Endothelial cell (in vitro differentiated cells): ENCODE results near the gene DSCAML1. TPM values are rescaled to one million over a fixed set of nuclear protein-coding genes. Genes with fewer than 3 reads are reported as not detected.

Experiments used
- DNase-seq: peaks from one replicate; pipeline ENCODE4 v3.0.0; 2021; ENCODE audit warnings: low spot score
- H3K27ac Mint-ChIP-seq: one replicate; pipeline ENCODE4 v1.8.0; 2021; ENCODE audit warnings: mixed read lengths, inconsistent platforms; ENCODE audit not compliant: unreplicated experiment
- H3K27me3 Mint-ChIP-seq: one replicate; pipeline ENCODE4 v1.8.0; 2021; ENCODE audit warnings: mild to moderate bottlenecking, moderate library complexity, mixed read lengths, inconsistent platforms; ENCODE audit not compliant: unreplicated experiment
- H3K36me3 Mint-ChIP-seq: one replicate; pipeline ENCODE4 v1.8.0; 2021; ENCODE audit warnings: mild to moderate bottlenecking, low read depth, mixed read lengths, inconsistent platforms; ENCODE audit not compliant: unreplicated experiment
- H3K4me1 Mint-ChIP-seq: one replicate; pipeline ENCODE4 v1.8.0; 2021; ENCODE audit warnings: mild to moderate bottlenecking, mixed read lengths, inconsistent platforms; ENCODE audit not compliant: unreplicated experiment
- H3K4me3 Mint-ChIP-seq: one replicate; pipeline ENCODE4 v1.8.0; 2021; ENCODE audit warnings: mild to moderate bottlenecking, mixed read lengths, inconsistent platforms; ENCODE audit not compliant: unreplicated experiment
- H3K9me3 Mint-ChIP-seq: one replicate; pipeline ENCODE4 v1.8.0; 2021; ENCODE audit warnings: mixed read lengths, inconsistent platforms; ENCODE audit not compliant: unreplicated experiment
- total RNA-seq: library from RNA; stranded (reverse); fragmentation: NEBNext Ultra II Directional; extraction: Animal tissue kit (Norgen Biotek cat#: 25700); gene quantifications from one replicate; pipeline ENCODE4 v1.2.1, GENCODE V29; 2021; ENCODE audit not compliant: unreplicated experiment
- TF ChIP-seq, protein P1 (sequence below): fragments of 200-600 bp; sonication (generic); IDR thresholded peaks from one replicate; pipeline ENCODE4 v1.5.0; 2021; ENCODE audit warnings: antibody characterized with exemption; ENCODE audit not compliant: unreplicated experiment

Gene DSCAML1
- total RNA-seq, 1 donor from 2014 or later = 3.8 TPM

DNA sequence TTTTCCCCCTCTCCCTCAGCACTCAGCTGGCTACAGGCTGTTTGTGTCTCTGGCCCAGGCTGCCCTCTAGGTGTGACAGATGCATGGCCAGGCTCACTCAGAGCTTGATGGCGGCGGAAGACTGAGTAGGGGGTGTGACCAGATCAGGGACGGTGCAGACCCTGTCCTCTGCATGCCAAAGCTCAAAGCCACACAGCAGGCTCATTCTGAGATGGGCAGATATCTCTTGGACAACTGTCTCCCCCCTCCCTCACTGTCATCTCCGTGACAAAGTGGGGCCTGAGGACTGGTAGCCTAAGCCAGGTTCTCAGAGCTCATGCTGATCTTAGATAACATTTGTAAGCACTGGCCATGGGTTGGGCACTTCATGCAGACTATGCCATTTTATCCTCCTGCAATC is 231.3 kb downstream of the DSCAML1 start:
- H3K27me3 Mint-ChIP-seq = peaks cover 8% of the 10 kb centered on the region
- no peak for DNase-seq
- no peak overlapping the region for H3K27ac Mint-ChIP-seq
- H3K4me3 Mint-ChIP-seq = no peak overlapping the region
- no peaks in the 10 kb centered on the region for H3K36me3 Mint-ChIP-seq
- TF ChIP-seq, protein P1, sequence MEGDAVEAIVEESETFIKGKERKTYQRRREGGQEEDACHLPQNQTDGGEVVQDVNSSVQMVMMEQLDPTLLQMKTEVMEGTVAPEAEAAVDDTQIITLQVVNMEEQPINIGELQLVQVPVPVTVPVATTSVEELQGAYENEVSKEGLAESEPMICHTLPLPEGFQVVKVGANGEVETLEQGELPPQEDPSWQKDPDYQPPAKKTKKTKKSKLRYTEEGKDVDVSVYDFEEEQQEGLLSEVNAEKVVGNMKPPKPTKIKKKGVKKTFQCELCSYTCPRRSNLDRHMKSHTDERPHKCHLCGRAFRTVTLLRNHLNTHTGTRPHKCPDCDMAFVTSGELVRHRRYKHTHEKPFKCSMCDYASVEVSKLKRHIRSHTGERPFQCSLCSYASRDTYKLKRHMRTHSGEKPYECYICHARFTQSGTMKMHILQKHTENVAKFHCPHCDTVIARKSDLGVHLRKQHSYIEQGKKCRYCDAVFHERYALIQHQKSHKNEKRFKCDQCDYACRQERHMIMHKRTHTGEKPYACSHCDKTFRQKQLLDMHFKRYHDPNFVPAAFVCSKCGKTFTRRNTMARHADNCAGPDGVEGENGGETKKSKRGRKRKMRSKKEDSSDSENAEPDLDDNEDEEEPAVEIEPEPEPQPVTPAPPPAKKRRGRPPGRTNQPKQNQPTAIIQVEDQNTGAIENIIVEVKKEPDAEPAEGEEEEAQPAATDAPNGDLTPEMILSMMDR = no peak
- H3K9me3 Mint-ChIP-seq = no peaks in the 10 kb centered on the region
- H3K4me1 Mint-ChIP-seq = no peaks in the 10 kb centered on the region

DNA sequence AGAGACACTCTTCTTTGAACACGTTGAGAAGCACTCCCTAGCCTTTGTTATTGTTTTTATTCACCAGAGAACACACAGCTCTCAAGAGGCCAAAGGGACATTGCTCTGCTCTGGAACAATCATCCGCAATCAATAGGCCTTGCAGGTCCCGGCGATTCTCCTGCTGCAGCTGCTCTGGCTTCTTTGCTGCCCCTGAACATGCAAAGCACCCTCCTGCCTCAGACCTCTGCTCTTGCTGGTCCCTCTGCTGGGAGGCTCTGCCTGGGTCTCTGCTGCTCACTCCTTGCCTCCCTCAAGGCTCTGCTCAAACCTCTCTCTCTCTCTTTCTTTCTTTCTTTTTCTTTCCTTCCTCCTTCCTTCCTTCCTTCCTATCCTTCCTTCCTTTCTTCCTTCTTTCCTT is 232.7 kb downstream of the DSCAML1 start:
- no peak for DNase-seq
- TF ChIP-seq, protein P1 = no peak
- Mint-ChIP-seq H3K36me3 (no peaks in the 10 kb centered on the region), H3K4me3 (no peak overlapping the region), H3K27me3 (peaks cover 8% of the 10 kb centered on the region), H3K4me1 (no peaks in the 10 kb centered on the region), H3K27ac (no peak overlapping the region), H3K9me3 (no peaks in the 10 kb centered on the region)

GRCh38 chr11:117563556-117563955 is 233.5 kb downstream of the DSCAML1 start:
- TF ChIP-seq, protein P1 = no peak
- Mint-ChIP-seq H3K4me1 (no peaks in the 10 kb centered on the region), H3K9me3 (no peaks in the 10 kb centered on the region), H3K36me3 (no peaks in the 10 kb centered on the region), H3K27ac (no peak overlapping the region), H3K27me3 (peaks cover 8% of the 10 kb centered on the region), H3K4me3 (no peak overlapping the region)
- no peak for DNase-seq

- Mint-ChIP-seq H3K27me3 (peaks cover 8% of the 10 kb centered on the region), H3K27ac (no peak overlapping the region), H3K9me3 (no peaks in the 10 kb centered on the region), H3K4me1 (no peaks in the 10 kb centered on the region), H3K36me3 (no peaks in the 10 kb centered on the region), H3K4me3 (no peak overlapping the region)
- DNase-seq = no peak
- TF ChIP-seq, protein P1 = no peak
Observed at GRCh38 chr11:117562136-117562535, 234.9 kb downstream of the DSCAML1 start.

DNA sequence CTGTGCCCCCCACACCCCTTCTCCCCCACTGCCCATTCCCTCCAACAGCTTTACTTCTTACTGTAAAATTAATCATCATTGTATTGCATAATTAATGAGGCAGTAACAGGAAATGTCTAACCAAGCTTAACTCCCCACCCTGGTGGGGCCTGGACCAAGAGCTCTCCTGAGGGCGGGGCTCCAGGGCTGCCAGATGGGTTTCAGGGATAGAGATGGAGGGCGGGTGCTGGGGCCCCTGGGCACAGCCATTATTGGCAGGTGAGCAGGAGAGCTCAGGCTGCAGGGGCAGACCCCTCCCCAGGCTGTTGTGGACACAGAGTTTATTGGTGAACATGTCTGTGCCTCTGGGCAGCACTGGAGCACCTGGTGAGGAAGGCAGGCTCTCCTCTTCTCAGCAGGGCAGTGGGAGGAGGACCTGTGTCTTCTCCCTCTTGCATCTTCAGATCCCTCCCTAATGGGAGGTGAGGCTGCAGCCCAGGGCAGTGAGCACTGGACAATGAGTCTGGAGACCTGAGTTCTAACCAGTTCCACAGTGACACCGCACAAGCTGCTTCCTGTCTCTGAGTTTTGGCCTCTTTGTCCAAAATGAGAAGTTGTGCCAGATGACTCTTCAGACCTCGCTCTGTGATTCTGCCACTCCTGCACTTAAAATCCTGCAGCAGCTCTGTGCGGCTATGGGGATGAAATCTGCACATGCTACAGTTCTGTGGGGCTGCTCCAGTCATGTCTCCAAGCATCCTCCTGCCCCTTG is 236.1 kb downstream of the DSCAML1 start:
- Mint-ChIP-seq H3K36me3 (no peaks in the 10 kb centered on the region), H3K4me1 (peaks cover 4% of the 10 kb centered on the region), H3K27me3 (peaks cover 10% of the 10 kb centered on the region), H3K27ac (no peak overlapping the region), H3K4me3 (no peak overlapping the region), H3K9me3 (no peaks in the 10 kb centered on the region)
- TF ChIP-seq, protein P1 = no peak
- no peak for DNase-seq
